C4-2B (cell line): ENCODE measurements around the gene SLCO2A1.

Experiments
- H3K27ac ChIP-seq: fragments of 450-650 bp; 2 replicates; pipeline ENCODE4 v1.5.1; 2017
- CTCF ChIP-seq: fragments of 450-650 bp; conservative IDR thresholded peaks from 2 replicates; pipeline ENCODE4 v1.5.1; 2017; ENCODE audit warnings: mild to moderate bottlenecking
- ZFX ChIP-seq: fragments of 450-650 bp; IDR thresholded peaks from 2 replicates; pipeline ENCODE4 v1.6.1; 2017

The SLCO2A1 gene

DNA sequence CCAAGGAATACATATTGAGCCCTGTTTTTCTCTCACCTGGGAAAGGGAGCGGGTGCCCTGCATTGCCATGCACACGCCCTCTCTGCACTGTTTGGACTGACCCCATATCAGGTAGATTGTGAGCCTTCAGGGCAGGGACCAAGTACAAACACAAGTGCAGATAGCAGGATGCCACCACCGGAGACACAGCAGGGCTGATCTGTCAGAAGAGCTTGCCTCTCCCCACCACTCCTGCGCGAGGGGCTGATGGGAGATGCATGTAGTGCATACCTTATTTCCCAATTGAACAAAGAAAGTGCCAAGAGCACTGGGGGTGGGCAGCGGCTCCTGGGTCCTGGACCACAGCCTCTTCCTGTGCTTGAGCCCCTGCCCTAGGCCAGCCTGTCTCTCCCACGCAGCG, 9.0 kb upstream of the SLCO2A1 start:
- no peak overlapping the region for H3K27ac ChIP-seq
- TF ChIP-seq ZFX (no peak), CTCF (no peak)

DNA sequence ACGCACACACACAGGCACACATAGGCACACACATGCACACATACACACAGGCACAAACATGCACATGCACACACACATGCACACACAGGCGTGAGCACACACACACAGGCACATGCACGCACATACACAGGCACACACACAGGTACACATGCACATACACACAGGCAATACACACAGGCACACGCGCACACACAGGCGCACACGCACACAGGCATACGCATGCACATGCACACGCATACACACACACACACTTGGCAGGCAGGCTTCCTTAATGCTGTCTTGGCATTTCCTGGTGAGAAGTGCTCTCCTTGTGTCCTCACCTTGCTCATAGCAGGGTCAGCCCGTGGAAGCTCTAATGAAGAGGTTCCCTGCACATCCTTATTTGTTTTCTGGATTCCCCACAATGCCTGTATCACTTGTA, 8.4 kb upstream of the SLCO2A1 start:
- TF ChIP-seq ZFX: no peak
- no peak for TF ChIP-seq CTCF

GRCh38 chr3:134037168-134037567, 7.4 kb upstream of the SLCO2A1 start:
- TF ChIP-seq ZFX: no peak
- no peak for TF ChIP-seq CTCF
- H3K27ac ChIP-seq: no peak overlapping the region

More for the DNA sequence above, 8.4 kb upstream of the SLCO2A1 start:
- no peak overlapping the region for H3K27ac ChIP-seq

DNA sequence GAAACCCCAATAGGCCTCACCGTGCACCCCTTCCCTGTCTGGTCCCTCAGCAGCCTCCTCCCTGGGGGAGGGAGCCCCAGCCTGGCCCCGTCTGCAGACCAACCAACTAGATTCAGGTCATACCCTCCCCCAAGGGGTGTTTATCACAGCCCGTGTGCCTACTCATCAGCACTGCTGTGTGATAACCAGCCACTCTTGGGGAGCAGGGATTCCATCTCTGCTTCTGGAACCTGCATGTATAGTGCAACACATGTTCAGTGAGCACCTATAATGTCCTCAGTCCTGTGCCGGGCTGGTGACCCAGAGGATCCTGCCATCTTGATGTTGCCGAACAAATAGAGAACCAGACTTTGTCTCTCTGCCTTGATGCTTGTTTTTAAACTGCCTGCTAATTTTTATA, 6.6 kb upstream of the SLCO2A1 start:
- TF ChIP-seq CTCF (no peak), ZFX (no peak)
- H3K27ac ChIP-seq: no peak overlapping the region

DNA sequence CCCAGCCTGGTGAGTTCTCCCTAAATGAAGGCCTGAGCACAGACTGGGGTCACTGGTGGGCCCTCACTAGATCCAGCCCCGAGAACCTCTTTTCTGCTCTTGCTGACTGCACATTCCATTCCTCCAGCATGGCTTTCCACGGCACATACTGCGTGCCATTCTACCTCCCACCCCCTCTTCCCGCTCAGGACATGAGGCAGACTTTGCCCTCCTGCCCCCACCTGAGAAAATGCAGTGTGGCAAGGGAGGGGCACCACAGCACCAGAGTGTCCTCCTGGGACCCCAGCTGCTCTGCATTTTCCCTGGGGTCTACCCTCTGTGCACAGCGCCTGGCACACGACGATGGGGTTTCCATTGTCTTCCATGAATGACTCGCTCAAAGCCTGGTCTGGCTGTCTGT, 6.1 kb upstream of the SLCO2A1 start:
- TF ChIP-seq CTCF: no peak
- no peak for TF ChIP-seq ZFX
- no peak overlapping the region for H3K27ac ChIP-seq

- TF ChIP-seq CTCF (no peak), ZFX (no peak)
- H3K27ac ChIP-seq: no peak overlapping the region
Measured at GRCh38 chr3:134034005-134034785, 4.5 kb upstream of the SLCO2A1 start.

GRCh38 chr3:134033315-134033996, 3.7 kb upstream of the SLCO2A1 start:
- no peak for TF ChIP-seq CTCF
- no peak for TF ChIP-seq ZFX
- no peak overlapping the region for H3K27ac ChIP-seq
